ENCODE results near the gene SPANXA2.
"Not testable (repeated sequence)": the region's sequence is repeated elsewhere in the genome, so short reads cannot be mapped to it uniquely, and the experiment has no call there.

GRCh38 chrX:141542551-141542950 lies 47.0 kb upstream of the SPANXA2 start:
- TF ChIP-seq SP1 (IDR thresholded peaks at IDR 0.05); SUZ12 (IDR thresholded peaks at IDR 0.05); PKNOX1 (IDR thresholded peaks at IDR 0.05); BHLHE40 (IDR thresholded peaks at IDR 0.05; ENCODE audit: borderline replicate concordance); NFRKB (IDR thresholded peaks at IDR 0.05); HDGF (IDR thresholded peaks at IDR 0.05; ENCODE audit: borderline replicate concordance); TARDBP (IDR thresholded peaks at IDR 0.05); FOXK2 (IDR thresholded peaks at IDR 0.05); FOXM1 (IDR thresholded peaks at IDR 0.05; ENCODE audit: borderline replicate concordance): not testable (repeated sequence)

All from HEK293T (cell line).